MM.1S (cell line): ENCODE data around the gene EIF4B.
"Not testable (repeated sequence)": the region's sequence is repeated elsewhere in the genome, so short reads cannot be mapped to it uniquely, and the experiment has no call there.

ENCODE experiments used
- DNase-seq: peaks from one replicate; pipeline ENCODE4 v3.0.0-alpha.2; 2015
- H2AFZ ChIP-seq: fragments of 300-600 bp; sonication (generic); 2 replicates; pipeline ENCODE4 v1.6.0; 2016; ENCODE audit warnings: antibody characterized with exemption, low read length
- H3F3A ChIP-seq: fragments of 300-600 bp; sonication (generic); 2 replicates; pipeline ENCODE4 v1.6.1; 2016; ENCODE audit warnings: mild to moderate bottlenecking, antibody characterized with exemption, low read length, moderate library complexity, mixed read lengths; ENCODE audit not compliant: insufficient read depth
- H3K27ac ChIP-seq: fragments of 300-600 bp; sonication (generic); 2 replicates; pipeline ENCODE4 v1.5.1; 2016; ENCODE audit warnings: mild to moderate bottlenecking, low read length
- H3K27me3 ChIP-seq: fragments of 300-600 bp; sonication (generic); replicated peaks from 2 replicates; pipeline ENCODE4 v1.6.0; 2016; ENCODE audit warnings: low read length; ENCODE audit not compliant: insufficient read depth
- H3K36me3 ChIP-seq: fragments of 300-600 bp; sonication (generic); replicated peaks from 2 replicates; pipeline ENCODE4 v1.6.1; 2016; ENCODE audit warnings: mild to moderate bottlenecking, low read length, mixed read lengths; ENCODE audit not compliant: insufficient read depth
- H3K4me1 ChIP-seq: fragments of 300-600 bp; sonication (generic); 2 replicates; pipeline ENCODE4 v1.6.1; 2016; ENCODE audit warnings: low read length, mixed read lengths
- H3K4me2 ChIP-seq: fragments of 300-600 bp; sonication (generic); 2 replicates; pipeline ENCODE4 v1.6.0; 2016; ENCODE audit warnings: low read depth, low read length
- H3K4me3 ChIP-seq: fragments of 300-600 bp; sonication (generic); 2 replicates; pipeline ENCODE4 v1.5.1; 2016; ENCODE audit warnings: low read length, mixed read lengths
- H3K79me2 ChIP-seq: fragments of 300-600 bp; sonication (generic); 2 replicates; pipeline ENCODE4 v1.6.1; 2016; ENCODE audit warnings: mixed run types, low read length, mixed read lengths
- H3K9ac ChIP-seq: fragments of 300-600 bp; sonication (generic); 2 replicates; pipeline ENCODE4 v1.6.1; 2016; ENCODE audit warnings: low read length, mixed read lengths
- H3K9me2 ChIP-seq: fragments of 300-600 bp; sonication (generic); replicated peaks from 2 replicates; pipeline ENCODE4 v1.6.1; 2016; ENCODE audit warnings: mild to moderate bottlenecking, low read length, mixed read lengths; ENCODE audit not compliant: insufficient read depth
- H3K9me3 ChIP-seq: fragments of 300-600 bp; sonication (generic); replicated peaks from 2 replicates; pipeline ENCODE4 v1.6.1; 2016; ENCODE audit warnings: mild to moderate bottlenecking, low read length, mixed read lengths; ENCODE audit not compliant: insufficient read depth
- H4K20me1 ChIP-seq: fragments of 300-600 bp; sonication (generic); 2 replicates; pipeline ENCODE4 v1.6.1; 2016; ENCODE audit warnings: mild to moderate bottlenecking, low read length, moderate library complexity, mixed read lengths; ENCODE audit not compliant: insufficient read depth
- CTCF ChIP-seq: fragments of 300-600 bp; sonication (generic); IDR thresholded peaks from 2 replicates; pipeline ENCODE4 v1.5.1; 2016; ENCODE audit warnings: antibody characterized with exemption, low read length, mixed read lengths
- EZH2 ChIP-seq: fragments of 300-600 bp; sonication (generic); optimal IDR thresholded peaks from 2 replicates; pipeline ENCODE3; 2017; ENCODE audit warnings: low read depth, mild to moderate bottlenecking, antibody characterized with exemption, low read length, mixed read lengths
- EZH2phosphoT487 ChIP-seq: fragments of 300-600 bp; sonication (generic); IDR thresholded peaks from 2 replicates; pipeline ENCODE4 v1.6.1; 2018; ENCODE audit warnings: antibody characterized with exemption, low read length

EIF4B gene

GRCh38 chr12:53005215-53005985 lies 856 bp upstream of the EIF4B start:
- TF ChIP-seq EZH2phosphoT487 (no peak), CTCF (no peak), EZH2 (no peak)
- no peaks in the 10 kb centered on the region for H3K27me3 ChIP-seq
- peak overlapping the region; percentile 72 for H3K4me2 ChIP-seq
- H3K27ac ChIP-seq, result peak overlapping the region; percentile 96; the same call in 1 of the 2 replicates
- H2AFZ ChIP-seq, result peak overlapping the region; percentile 75
- peak overlapping the region; percentile 68 for H3K4me3 ChIP-seq
- no peak for DNase-seq
- peaks cover 14% of the 10 kb centered on the region for H4K20me1 ChIP-seq
- peak overlapping the region; percentile 99 for H3K9ac ChIP-seq
- peaks cover 16% of the 10 kb centered on the region for H3K4me1 ChIP-seq
- peaks cover 42% of the 10 kb centered on the region for H3K79me2 ChIP-seq
- H3K9me2 ChIP-seq, result no peaks in the 10 kb centered on the region
- peaks cover 9% of the 10 kb centered on the region; the same call in 1 of the 2 replicates for H3F3A ChIP-seq
- no peaks in the 10 kb centered on the region for H3K9me3 ChIP-seq
- H3K36me3 ChIP-seq, result peaks cover 3% of the 10 kb centered on the region; the same call in 1 of the 2 replicates

- Histone ChIP-seq H4K20me1 (peaks cover 29% of the 10 kb centered on the region), H3K9me2 (no peaks in the 10 kb centered on the region), H3K4me1 (peaks cover 16% of the 10 kb centered on the region), H3K4me3 (peak overlapping the region; percentile 100), H3K4me2 (peak overlapping the region; percentile 74), H3K36me3 (peaks cover 7% of the 10 kb centered on the region; the same call in 1 of the 2 replicates), H2AFZ (peak overlapping the region; percentile 79), H3K27me3 (no peaks in the 10 kb centered on the region), H3K79me2 (peaks cover 56% of the 10 kb centered on the region), H3F3A (peaks cover 9% of the 10 kb centered on the region; the same call in 1 of the 2 replicates), H3K9me3 (no peaks in the 10 kb centered on the region), H3K9ac (peak overlapping the region; percentile 99), H3K27ac (peak overlapping the region; percentile 96)
- peak; percentile 83 for DNase-seq
- no peak for TF ChIP-seq EZH2
- TF ChIP-seq EZH2phosphoT487, result no peak
- no peak for TF ChIP-seq CTCF
These were observed 604 bp downstream of the EIF4B start for GRCh38 chr12:53006810-53007309.

GRCh38 chr12:53007343-53007742 lies 1.1 kb downstream of the EIF4B start:
- H3K4me1 ChIP-seq, result peaks cover 16% of the 10 kb centered on the region
- DNase-seq, result no peak
- H3K9me2 ChIP-seq, result no peaks in the 10 kb centered on the region
- peaks cover 9% of the 10 kb centered on the region; the same call in 1 of the 2 replicates for H3F3A ChIP-seq
- H3K27me3 ChIP-seq, result no peaks in the 10 kb centered on the region
- TF ChIP-seq EZH2, result no peak
- no peak for TF ChIP-seq EZH2phosphoT487
- TF ChIP-seq CTCF, result no peak
- no peak overlapping the region for H2AFZ ChIP-seq
- peak overlapping the region; percentile 74 for H3K4me2 ChIP-seq
- H3K4me3 ChIP-seq, result peak overlapping the region; percentile 100
- H3K9me3 ChIP-seq, result no peaks in the 10 kb centered on the region
- H4K20me1 ChIP-seq, result peaks cover 32% of the 10 kb centered on the region
- H3K27ac ChIP-seq, result peak overlapping the region; percentile 96; the same call in 1 of the 2 replicates
- H3K9ac ChIP-seq, result peak overlapping the region; percentile 99
- peaks cover 61% of the 10 kb centered on the region for H3K79me2 ChIP-seq
- peaks cover 7% of the 10 kb centered on the region; the same call in 1 of the 2 replicates for H3K36me3 ChIP-seq

GRCh38 chr12:53008760-53009159 lies 2.5 kb downstream of the EIF4B start:
- H3K9me2 ChIP-seq, H3K9ac ChIP-seq, H3K27me3 ChIP-seq, H3K9me3 ChIP-seq, H2AFZ ChIP-seq, H3K27ac ChIP-seq, DNase-seq, H3F3A ChIP-seq, H3K4me3 ChIP-seq: not testable (repeated sequence)
- peaks cover 75% of the 10 kb centered on the region for H3K79me2 ChIP-seq
- peaks cover 12% of the 10 kb centered on the region; the same call in 1 of the 2 replicates for H3K36me3 ChIP-seq
- H4K20me1 ChIP-seq, result peaks cover 41% of the 10 kb centered on the region
- peak overlapping the region; percentile 74; the same call in 1 of the 2 replicates for H3K4me2 ChIP-seq
- H3K4me1 ChIP-seq, result peaks cover 16% of the 10 kb centered on the region
